Body of pancreas (tissue), 4 donors: ENCODE results near the gene TAF3.

Experiments used
- POLR2A ChIP-seq, 3 donors: fragments of 450-650 bp; IDR thresholded peaks; one replicate each; pipeline ENCODE4 v1.6.1; 2016; ENCODE audit warnings: antibody characterized with exemption in 3 of 3, mild to moderate bottlenecking in 2 of 3
- TF ChIP-seq, protein P1 (sequence below), 7 experiments: fragments of 450-650 bp in 4 of 7; fragments of 200-600 bp in 3 of 7; sonication (generic) in 3 of 7; IDR thresholded peaks; one replicate each; pipeline ENCODE4 v1.5.1; 2016 to 2019; ENCODE audit warnings: antibody characterized with exemption in 7 of 7

GRCh38 chr10:7915923-7916536, 97.7 kb downstream of the TAF3 start:
- TF ChIP-seq POLR2A (IDR thresholded peaks at IDR 0.05), result no peak
- TF ChIP-seq, protein P1, sequence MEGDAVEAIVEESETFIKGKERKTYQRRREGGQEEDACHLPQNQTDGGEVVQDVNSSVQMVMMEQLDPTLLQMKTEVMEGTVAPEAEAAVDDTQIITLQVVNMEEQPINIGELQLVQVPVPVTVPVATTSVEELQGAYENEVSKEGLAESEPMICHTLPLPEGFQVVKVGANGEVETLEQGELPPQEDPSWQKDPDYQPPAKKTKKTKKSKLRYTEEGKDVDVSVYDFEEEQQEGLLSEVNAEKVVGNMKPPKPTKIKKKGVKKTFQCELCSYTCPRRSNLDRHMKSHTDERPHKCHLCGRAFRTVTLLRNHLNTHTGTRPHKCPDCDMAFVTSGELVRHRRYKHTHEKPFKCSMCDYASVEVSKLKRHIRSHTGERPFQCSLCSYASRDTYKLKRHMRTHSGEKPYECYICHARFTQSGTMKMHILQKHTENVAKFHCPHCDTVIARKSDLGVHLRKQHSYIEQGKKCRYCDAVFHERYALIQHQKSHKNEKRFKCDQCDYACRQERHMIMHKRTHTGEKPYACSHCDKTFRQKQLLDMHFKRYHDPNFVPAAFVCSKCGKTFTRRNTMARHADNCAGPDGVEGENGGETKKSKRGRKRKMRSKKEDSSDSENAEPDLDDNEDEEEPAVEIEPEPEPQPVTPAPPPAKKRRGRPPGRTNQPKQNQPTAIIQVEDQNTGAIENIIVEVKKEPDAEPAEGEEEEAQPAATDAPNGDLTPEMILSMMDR (IDR thresholded peaks at IDR 0.05), result no peak
